H1 (cell line): ENCODE measurements around the gene ARHGAP15. TPM values are rescaled to one million over a fixed set of nuclear protein-coding genes. Genes with fewer than 3 reads are reported as not detected.

Experiments
- CTCF ChIA-PET: fragments of 300-600 bp; sonication (Branson Sonifier 250); formaldehyde crosslinking; loops from one replicate; lab custom pipeline; 2021; ENCODE audit not compliant: partially characterized antibody; lab: Charles Lee
- POLR2A ChIA-PET: fragments of 300-600 bp; sonication (Branson Sonifier 250); formaldehyde crosslinking; loops from one replicate; lab custom pipeline; 2021; ENCODE audit warnings: inconsistent platforms; ENCODE audit not compliant: partially characterized antibody; lab: Charles Lee
- DNase-seq, 2 experiments: peaks; one replicate each; pipeline versions ENCODE4 v3.0.0 to v3.0.0-alpha.2; 2010 to 2022; ENCODE audit warnings: low spot score in 2 of 2, low read depth in 1 of 2, mixed read lengths in 1 of 2
- FAIRE-seq: peaks from 2 replicates; lab custom pipeline; 2011; peaks lifted over from hg19 to GRCh38; lab: Jason Lieb, UNC
- H2AFZ ChIP-seq: 2 replicates; pipeline ENCODE4 v1.8.1; 2012; ENCODE audit warnings: low read length, inconsistent platforms
- H2AK5ac ChIP-seq: 2 replicates; pipeline ENCODE4 v1.6.1; 2013; ENCODE audit warnings: low read depth, low read length
- H2BK120ac ChIP-seq: replicated peaks from 2 replicates; pipeline ENCODE3; 2013; ENCODE audit warnings: low read depth, low read length, inconsistent platforms
- H2BK12ac ChIP-seq: 2 replicates; pipeline ENCODE4 v1.6.1; 2013; ENCODE audit warnings: low read depth, low read length
- H2BK15ac ChIP-seq: 2 replicates; pipeline ENCODE4 v1.6.1; 2013; ENCODE audit warnings: low read length
- H2BK20ac ChIP-seq: 2 replicates; pipeline ENCODE4 v1.6.1; 2013; ENCODE audit warnings: low read length
- H2BK5ac ChIP-seq: 2 replicates; pipeline ENCODE4 v1.6.1; 2013; ENCODE audit warnings: low read depth, low read length
- H3K14ac ChIP-seq: 2 replicates; pipeline ENCODE4 v1.6.1; 2013; ENCODE audit warnings: inconsistent platforms; ENCODE audit not compliant: insufficient read length
- H3K18ac ChIP-seq: 2 replicates; pipeline ENCODE4 v1.6.1; 2013; ENCODE audit warnings: low read length; ENCODE audit errors: extremely low read depth
- H3K23ac ChIP-seq: 2 replicates; pipeline ENCODE4 v1.6.1; 2013; ENCODE audit warnings: inconsistent platforms; ENCODE audit not compliant: insufficient read length
- H3K23me2 ChIP-seq: 2 replicates; pipeline ENCODE4 v1.6.1; 2013; ENCODE audit warnings: low read depth, low read length
- H3K27ac ChIP-seq: 2 replicates; pipeline ENCODE4 v1.6.1; 2011; ENCODE audit warnings: low read depth, low read length, inconsistent platforms
- H3K27me3 ChIP-seq, 4 experiments: replicated peaks in 1 of 4; 1 replicate in 1 of 4; 2 replicates in 3 of 4; pipeline versions ENCODE4 v1.6.1 to v1.8.1; 2011 to 2013; ENCODE audit warnings: low read length in 3 of 4, mild to moderate bottlenecking in 3 of 4, inconsistent platforms in 2 of 4, mixed read lengths in 2 of 4, moderate library complexity in 1 of 4; ENCODE audit not compliant: control insufficient read depth in 3 of 4, insufficient read depth in 3 of 4; ENCODE audit errors: extremely low read depth in 1 of 4
- H3K36me3 ChIP-seq, 4 experiments: 2 replicates each; pipeline versions ENCODE4 v1.6.1 to v1.8.1; 2011 to 2013; ENCODE audit warnings: mild to moderate bottlenecking in 4 of 4, low read length in 3 of 4, moderate library complexity in 2 of 4, control low read depth in 1 of 4, inconsistent platforms in 1 of 4; ENCODE audit not compliant: insufficient read depth in 4 of 4, control insufficient read depth in 2 of 4
- H3K4ac ChIP-seq: replicated peaks from 2 replicates; pipeline ENCODE3; 2013; ENCODE audit warnings: low read length, low read depth, mixed read lengths, inconsistent platforms; ENCODE audit not compliant: insufficient read length
- H3K4me1 ChIP-seq, 4 experiments: replicated peaks in 1 of 4; 1 replicate in 1 of 4; 2 replicates in 3 of 4; pipeline versions ENCODE4 v1.6.1 to v1.8.1; 2011 to 2013; ENCODE audit warnings: low read length in 3 of 4, inconsistent platforms in 2 of 4, mixed read lengths in 1 of 4; ENCODE audit not compliant: insufficient read depth in 4 of 4, control insufficient read depth in 3 of 4
- H3K4me2 ChIP-seq, 2 experiments: 2 replicates each; pipeline versions ENCODE4 v1.6.1 to v1.8.1; 2011 to 2013; ENCODE audit warnings: low read depth in 2 of 2, low read length in 2 of 2, control low read depth in 1 of 2, inconsistent platforms in 1 of 2, mild to moderate bottlenecking in 1 of 2; ENCODE audit not compliant: insufficient read depth in 1 of 2
- H3K4me3 ChIP-seq, 4 experiments: fragments of 200-600, 300-600 bp in 1 of 4; sonication (generic), shearing (Covaris generic), sonication (Bioruptor Twin) in 1 of 4; 2 replicates each; pipeline versions ENCODE4 v1.5.1 to v1.8.1; 2011 to 2016; ENCODE audit warnings: low read length in 4 of 4, low read depth in 3 of 4, control low read depth in 2 of 4, inconsistent platforms in 2 of 4, mild to moderate bottlenecking in 2 of 4, mixed read lengths in 1 of 4, moderate library complexity in 1 of 4; ENCODE audit not compliant: insufficient read depth in 2 of 4; ENCODE audit errors: extremely low read depth in 1 of 4
- H3K56ac ChIP-seq: replicated peaks from 2 replicates; pipeline ENCODE3; 2013; ENCODE audit warnings: low read depth, mild to moderate bottlenecking, mixed read lengths, low read length, inconsistent platforms; ENCODE audit not compliant: insufficient read length
- H3K79me1 ChIP-seq: 2 replicates; pipeline ENCODE4 v1.6.1; 2013; ENCODE audit warnings: low read depth, low read length, control low read depth
- H3K79me2 ChIP-seq, 2 experiments: 2 replicates each; pipeline versions ENCODE4 v1.6.1 to v1.8.1; 2012 to 2013; ENCODE audit warnings: low read length in 2 of 2, mild to moderate bottlenecking in 2 of 2, inconsistent platforms in 1 of 2; ENCODE audit not compliant: insufficient read depth in 2 of 2, control insufficient read depth in 1 of 2
- H3K9ac ChIP-seq, 4 experiments: replicated peaks in 1 of 4; 1 replicate in 1 of 4; 2 replicates in 3 of 4; pipeline versions ENCODE4 v1.6.1 to v1.8.1; 2011 to 2013; ENCODE audit warnings: low read depth in 3 of 4, low read length in 3 of 4, control low read depth in 2 of 4, mild to moderate bottlenecking in 2 of 4, moderate library complexity in 2 of 4, inconsistent platforms in 1 of 4; ENCODE audit errors: extremely low read depth in 1 of 4
- H3K9me3 ChIP-seq, 2 experiments: 2 replicates each; pipeline versions ENCODE4 v1.6.1 to v1.8.1; 2012 to 2013; ENCODE audit warnings: mild to moderate bottlenecking in 2 of 2, moderate library complexity in 2 of 2, control low read depth in 1 of 2, inconsistent platforms in 1 of 2, low read depth in 1 of 2, low read length in 1 of 2, mixed read lengths in 1 of 2; ENCODE audit not compliant: insufficient read depth in 2 of 2
- H4K20me1 ChIP-seq, 2 experiments: replicated peaks in 1 of 2; 2 replicates each; pipeline versions ENCODE3 to v1.8.1; 2011 to 2013; ENCODE audit warnings: inconsistent platforms in 2 of 2, low read length in 2 of 2, mild to moderate bottlenecking in 1 of 2; ENCODE audit not compliant: insufficient read depth in 2 of 2, control insufficient read depth in 1 of 2
- H4K5ac ChIP-seq: 2 replicates; pipeline ENCODE4 v1.6.1; 2013; ENCODE audit warnings: low read length, low read depth, mixed read lengths, inconsistent platforms; ENCODE audit not compliant: insufficient read length
- H4K8ac ChIP-seq: 2 replicates; pipeline ENCODE4 v1.8.0; 2013; ENCODE audit warnings: mild to moderate bottlenecking, moderate library complexity, low read length, inconsistent platforms; ENCODE audit not compliant: insufficient read depth; ENCODE audit errors: extremely low read depth
- H4K91ac ChIP-seq: replicated peaks from 2 replicates; pipeline ENCODE3; 2013; ENCODE audit warnings: low read length, mixed read lengths, inconsistent platforms; ENCODE audit not compliant: insufficient read length
- ASH2L ChIP-seq: fragments of 200-600, 300-600 bp; sonication (generic); IDR thresholded peaks from one replicate; pipeline ENCODE4 v1.7.1; 2017; ENCODE audit warnings: low read length
- SP1 ChIP-seq: IDR thresholded peaks from 2 replicates; pipeline ENCODE4 v1.6.1; 2011; ENCODE audit warnings: low read depth, low read length
- polyA plus RNA-seq, 7 experiments: library from polyadenylated mRNA; depleted of rRNA in 3 of 7; stranded (reverse) in 5 of 7; unstranded in 2 of 7; fragments of >200 nt in 5 of 7; fragments of 200-250 nt in 2 of 7; gene quantifications; 1 replicate in 5 of 7; 2 replicates in 1 of 7; 4 replicates in 1 of 7; pipeline versions ENCODE4 v1.2.1 to v1.2.3, GENCODE V29; 2011 to 2013; ENCODE audit warnings: missing spikeins in 2 of 7, mixed read lengths in 2 of 7
- total RNA-seq: library from RNA; stranded (reverse); fragmentation: NEBNext Ultra II Directional; extraction: Animal tissue kit (Norgen Biotek cat#: 25700); gene quantifications from 2 replicates; pipeline ENCODE4 v1.2.1, GENCODE V29; 2021

The ARHGAP15 gene
- total and polyA plus RNA-seq, 2 of the 8 experiments (the other 6 are each of a cell fraction or from before 2014, with no cell fraction given) = not detected

DNA sequence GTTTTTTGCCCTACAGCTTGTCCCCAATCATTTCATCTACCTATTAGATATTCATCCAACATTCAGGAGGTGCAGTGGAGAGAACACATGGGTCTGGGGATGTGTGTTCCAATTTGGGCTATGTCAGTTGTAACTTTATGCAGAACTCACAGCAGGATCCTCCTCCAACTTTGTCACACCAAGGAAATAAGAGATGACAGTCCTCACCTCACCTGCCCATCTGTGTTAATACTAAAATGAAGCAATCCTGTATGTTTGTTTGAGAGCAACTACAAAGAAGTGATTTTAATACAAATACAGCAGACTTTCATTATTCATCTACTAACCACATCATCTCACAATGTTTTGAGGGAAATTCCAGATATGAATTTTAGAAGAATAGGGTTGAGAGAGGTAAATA lies 126.7 kb downstream of the ARHGAP15 start:
- Histone ChIP-seq H3K23me2 (no peaks in the 10 kb centered on the region; the same call in 1 of the 2 replicates), H3K79me2 (no peaks in the 10 kb centered on the region), H3K27me3 (peaks cover 0 to 1% (median 0%) of the 10 kb centered on the region in 4 experiments; a peak in 1 of 7 replicates), H3K79me1 (no peaks in the 10 kb centered on the region), H3K4me2 (no peak overlapping the region), H4K8ac (no peak overlapping the region), H2BK15ac (no peak overlapping the region), H4K20me1 (no peaks in the 10 kb centered on the region), H3K4me1 (peaks cover 0 to 4% (median 0%) of the 10 kb centered on the region in 4 experiments; a peak in 1 of 7 replicates), H3K56ac (no peak overlapping the region), H3K27ac (no peak overlapping the region), H3K4ac (no peak overlapping the region), H3K18ac (no peak overlapping the region), H2BK12ac (no peak overlapping the region), H4K91ac (no peak overlapping the region), H2BK20ac (no peak overlapping the region), H3K14ac (no peak overlapping the region), H2BK5ac (no peak overlapping the region), H4K5ac (no peak overlapping the region), H3K23ac (no peak overlapping the region), H3K9ac (no peak overlapping the region), H3K4me3 (no peak overlapping the region), H2AK5ac (no peak overlapping the region), H2AFZ (no peak overlapping the region), H3K36me3 (no peaks in the 10 kb centered on the region), H3K9me3 (no peaks in the 10 kb centered on the region), H2BK120ac (no peak overlapping the region)
- POLR2A ChIA-PET = no interaction called here
- no peak for FAIRE-seq
- CTCF ChIA-PET = interaction anchor here (0.9 to 7.9 kb wide), 6 partner anchors 24 to 96 kb away, joined by 4 to 164 read pairs (median 24); no protein-coding TSS in a partner anchor
- DNase-seq = no peak
- TF ChIP-seq ASH2L (no peak), SP1 (no peak)
